GM19238 (cell line): ENCODE data around the gene AP4S1.
"Not testable (repeated sequence)": the region's sequence is repeated elsewhere in the genome, so short reads cannot be mapped to it uniquely, and the experiment has no call there.

Source experiments
- DNase-seq: peaks from one replicate; pipeline ENCODE4 v3.0.0; 2011; ENCODE audit warnings: low spot score; ENCODE audit not compliant: insufficient read length

AP4S1 gene

DNA sequence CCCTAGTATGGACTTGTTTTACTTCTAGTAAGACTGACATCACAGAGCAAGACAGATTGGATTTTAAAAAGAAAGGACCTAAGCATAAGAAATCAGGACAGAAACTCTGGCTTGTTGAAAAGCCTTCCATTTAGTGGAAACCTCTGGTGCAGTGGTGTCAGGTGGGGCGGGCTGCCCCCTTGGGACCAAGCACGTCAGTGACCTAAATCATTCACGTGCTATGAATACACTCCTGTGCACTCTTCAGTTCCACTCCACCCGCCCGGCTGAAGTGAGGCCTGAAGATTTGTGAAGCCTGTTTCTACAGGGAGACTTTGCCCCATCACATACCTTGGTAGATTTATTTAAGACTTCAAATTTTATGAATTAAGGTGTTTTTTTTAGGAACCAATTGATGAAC is 58.9 kb downstream of the AP4S1 start:
- peak; percentile 26 for DNase-seq

DNA sequence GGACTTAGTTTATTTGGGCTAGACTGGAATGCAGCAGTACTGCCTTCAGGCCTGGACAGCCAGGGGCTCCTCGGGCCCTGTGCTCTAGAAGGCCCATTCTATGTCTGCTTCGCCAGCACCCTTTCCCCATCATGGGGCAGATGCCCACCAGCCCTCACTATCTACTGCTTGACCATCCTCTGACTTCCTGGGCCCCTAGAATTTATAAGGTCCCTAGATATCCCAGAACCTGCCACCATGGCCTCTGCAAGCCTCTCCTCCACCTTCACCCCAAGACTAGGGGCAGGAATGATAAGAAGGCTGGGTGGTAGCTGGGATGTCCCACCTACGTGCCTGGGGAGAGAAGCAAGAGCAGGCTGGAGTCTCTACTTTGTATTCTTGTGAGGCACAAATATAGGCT is 59.6 kb downstream of the AP4S1 start:
- DNase-seq = no peak

DNA sequence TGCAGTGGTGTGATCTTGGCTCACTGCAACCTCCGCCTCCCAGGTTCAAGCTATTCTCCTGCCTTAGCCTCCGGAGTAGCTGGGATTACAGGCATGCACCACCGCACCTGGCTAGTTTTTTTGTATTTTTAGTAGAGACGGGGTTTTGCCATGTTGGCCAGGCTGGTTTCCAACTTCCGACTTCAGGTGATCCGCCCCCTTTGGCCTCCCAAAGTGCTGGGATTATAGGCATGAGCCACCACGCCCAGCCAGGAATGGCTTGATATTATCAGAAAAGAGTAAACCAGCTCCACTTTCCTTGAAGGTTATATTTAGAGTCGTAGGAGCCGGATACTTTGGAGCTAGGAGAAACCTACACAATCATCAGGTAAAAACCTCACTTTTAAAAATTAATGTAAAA is 61.0 kb downstream of the AP4S1 start:
- not testable (repeated sequence) for DNase-seq

DNA sequence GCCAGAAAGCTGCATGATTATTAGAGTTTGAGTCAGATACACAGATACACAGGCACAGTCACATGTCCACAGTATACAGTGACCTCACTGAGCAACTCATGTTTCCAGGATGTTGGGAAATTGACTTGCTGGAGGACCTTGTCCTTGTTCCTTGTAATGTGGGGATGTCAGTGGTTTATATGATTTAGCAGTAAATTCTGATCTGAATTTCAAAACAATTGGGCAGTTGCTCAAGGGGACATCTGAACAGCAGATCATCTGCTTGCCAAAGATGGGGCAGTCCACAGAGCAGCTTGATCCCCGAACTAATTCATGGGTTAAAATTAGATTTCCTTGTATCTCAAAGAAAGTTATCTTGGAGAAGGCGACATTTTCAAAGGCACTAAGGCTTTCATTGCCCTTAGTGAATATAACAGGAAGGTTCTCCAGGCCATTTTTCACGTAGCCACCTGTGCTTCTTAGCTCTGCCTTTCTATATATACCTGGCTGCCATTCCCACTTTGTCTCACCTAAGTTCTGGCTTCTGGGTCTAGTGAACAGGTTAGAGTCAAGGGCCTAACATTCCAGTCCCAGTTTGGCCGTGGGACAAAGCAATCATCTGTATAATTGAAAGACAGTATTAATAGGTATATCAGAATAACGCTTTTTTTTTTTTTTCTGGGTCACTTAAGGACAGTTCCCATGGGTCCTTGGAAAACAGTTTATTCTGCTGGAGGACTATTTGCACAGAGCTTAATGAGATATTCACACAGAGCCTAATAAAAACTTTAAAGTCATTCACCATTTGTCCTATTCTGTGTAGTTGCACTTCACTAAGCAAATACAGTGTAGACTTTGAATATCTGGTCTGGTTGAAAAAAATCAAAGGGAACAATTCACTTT is 65.7 kb downstream of the AP4S1 start:
- DNase-seq = no peak

DNA sequence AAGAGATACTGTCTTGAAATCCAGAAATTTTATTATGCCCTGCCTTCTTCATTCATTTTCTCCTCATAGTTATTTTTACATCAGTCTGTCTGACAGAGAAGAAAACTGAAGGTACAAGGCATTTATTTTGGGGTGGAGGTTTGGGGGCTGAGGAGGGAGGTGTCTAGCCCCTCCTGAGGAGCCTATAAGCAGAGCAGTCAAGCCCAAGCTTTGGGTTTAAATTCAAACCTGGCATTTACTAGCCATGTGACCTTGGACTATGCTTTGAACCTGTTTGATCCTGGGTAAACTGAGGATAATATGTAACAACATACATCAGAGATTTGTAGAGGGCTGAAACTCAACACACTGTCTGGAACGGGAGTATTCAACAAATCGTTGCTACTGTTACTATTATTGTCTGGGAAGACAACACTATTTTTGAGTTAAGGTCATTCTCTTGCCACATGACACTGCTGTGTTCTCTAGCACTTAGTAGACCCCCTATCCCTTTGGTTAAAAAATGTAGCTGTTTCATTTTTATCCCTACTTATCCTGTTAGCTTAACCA is 66.8 kb downstream of the AP4S1 start:
- no peak for DNase-seq

DNA sequence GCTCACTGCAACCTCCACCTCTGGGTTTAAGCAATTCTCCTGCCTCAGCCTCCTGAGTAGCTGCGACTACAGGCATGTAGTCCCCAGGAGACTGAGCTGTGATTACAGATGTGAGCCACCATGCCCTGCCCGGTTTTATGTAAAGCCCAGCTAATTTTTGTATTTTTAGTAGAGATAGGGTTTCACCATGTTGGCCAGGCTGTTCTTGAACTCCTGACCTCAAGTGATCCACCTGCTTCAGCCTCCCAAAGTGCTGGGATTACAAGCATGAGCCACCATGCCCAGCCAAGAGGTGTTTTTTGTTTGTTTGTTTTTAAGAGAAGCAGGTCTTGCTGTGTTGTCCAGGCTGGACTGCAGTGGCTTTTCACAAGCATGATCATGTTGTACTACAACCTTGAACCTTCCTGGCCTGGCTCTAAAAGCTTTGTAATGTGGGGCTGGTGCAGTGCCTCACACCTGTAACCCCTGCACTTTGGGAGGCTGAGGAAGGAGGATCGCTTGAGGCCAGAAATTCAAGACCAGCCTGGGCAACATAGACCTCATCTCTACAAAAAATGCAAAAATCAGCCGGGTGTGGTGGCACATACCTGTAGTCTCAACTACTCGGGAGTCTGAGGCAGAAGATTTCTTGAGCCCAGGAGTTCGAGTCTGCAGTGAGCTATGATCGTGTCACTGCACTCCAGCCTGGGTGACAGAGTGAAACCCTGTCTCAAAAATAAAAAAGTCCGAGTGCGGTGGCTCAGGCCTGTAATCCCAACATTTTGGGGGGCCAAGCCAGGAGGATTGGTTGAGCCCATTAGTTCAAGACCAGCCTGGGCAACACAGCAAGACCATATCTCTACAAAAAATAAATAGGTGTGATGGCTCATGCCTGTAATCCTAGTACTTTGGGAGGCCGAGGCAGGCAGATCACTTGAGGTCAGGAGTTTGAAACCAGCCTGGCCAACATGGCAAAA is 68.7 kb downstream of the AP4S1 start:
- DNase-seq = not testable (repeated sequence)

DNA sequence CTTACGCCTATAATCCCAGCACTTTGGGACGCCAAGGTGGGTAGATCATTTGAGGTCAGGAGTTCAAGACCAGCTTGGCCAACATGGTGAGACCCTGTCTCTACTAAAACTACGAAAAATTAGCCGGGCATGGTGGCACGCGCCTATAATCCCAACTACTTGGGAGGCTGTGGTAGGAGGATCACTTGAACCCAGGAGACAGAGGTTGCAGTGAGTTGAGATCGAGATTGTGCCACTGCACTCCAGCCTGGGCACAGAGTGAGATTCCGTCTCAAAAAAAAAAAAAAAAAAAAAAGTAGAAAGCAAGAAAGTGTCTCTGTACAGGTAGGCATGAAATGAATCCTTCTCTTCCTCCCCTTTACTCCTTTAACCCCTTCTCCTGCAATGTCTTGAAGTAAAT is 70.4 kb downstream of the AP4S1 start:
- DNase-seq = not testable (repeated sequence)

DNA sequence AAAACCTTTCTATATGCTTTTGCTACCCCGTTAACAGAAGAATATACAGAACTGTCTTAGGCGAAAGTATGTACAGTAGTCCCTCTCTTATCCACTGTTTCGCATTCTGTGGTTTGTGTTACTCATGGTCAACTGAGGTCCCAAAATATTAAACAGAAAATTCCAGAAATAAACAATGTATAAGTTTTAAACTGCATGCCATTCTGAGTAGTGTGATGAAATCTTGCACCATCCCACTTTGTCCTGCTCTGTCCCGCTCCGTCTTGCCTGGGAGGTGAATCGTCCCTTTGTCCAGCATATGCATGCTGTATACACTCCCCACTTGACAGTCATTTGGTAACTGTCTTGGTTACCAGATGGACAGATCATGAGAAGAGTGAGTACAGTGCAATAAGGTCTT is 70.8 kb downstream of the AP4S1 start:
- DNase-seq = no peak

DNA sequence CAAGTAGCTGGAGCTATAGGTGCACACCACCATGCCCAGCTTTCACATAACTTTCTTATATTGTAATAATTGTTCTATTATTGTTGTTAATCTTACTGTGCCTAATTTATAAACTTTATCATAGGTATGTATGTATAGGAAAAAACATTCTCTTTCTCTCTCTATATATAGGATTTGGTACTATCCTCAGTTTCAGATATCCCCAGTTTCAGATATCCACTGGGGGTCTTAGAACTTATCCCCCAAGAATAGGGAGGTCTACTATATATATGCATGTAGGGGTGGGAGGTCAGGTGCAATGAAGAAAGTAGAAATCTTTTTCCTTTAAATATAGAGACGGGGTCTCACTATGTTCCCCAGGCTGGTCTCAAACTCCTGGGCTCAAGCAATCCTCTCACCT is 71.6 kb downstream of the AP4S1 start:
- DNase-seq = no peak

DNA sequence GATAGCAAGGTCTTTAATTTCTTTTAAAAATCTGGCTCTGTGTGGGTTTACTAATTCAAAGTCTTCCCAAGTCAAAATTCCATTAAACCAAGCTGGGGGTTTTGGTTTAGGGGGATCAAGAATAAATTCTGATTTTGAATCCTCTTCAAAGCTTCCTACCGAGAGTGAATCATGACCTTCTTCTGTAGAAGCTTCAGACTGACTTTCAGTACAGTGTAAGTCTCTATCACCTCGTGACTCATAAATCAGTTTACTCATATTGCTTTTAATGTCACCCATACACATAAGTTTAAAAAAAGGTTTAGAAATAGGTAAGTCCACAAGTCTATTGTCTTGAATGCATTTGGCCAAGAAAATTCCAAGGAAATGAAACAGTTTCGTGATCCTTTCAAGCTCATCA is 81.3 kb downstream of the AP4S1 start:
- no peak for DNase-seq

DNA sequence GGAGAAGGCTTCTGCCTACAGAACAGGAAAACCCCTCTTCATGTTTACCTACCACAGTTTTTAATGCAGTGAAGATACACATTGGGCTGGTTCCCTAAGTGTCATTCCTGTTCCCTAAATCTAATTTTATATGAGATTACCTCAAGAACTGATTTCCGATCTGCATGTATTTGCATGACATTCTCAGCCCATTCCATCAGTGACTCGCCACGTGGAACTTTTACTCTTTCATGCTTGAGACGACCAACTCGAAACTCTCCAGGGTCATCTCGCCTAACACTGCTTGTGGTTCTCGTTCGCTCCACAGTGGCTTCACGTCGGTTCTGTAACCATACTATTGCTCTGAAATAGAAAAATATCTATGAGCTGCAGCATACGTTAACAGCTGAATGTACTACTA is 83.8 kb downstream of the AP4S1 start:
- DNase-seq = no peak

DNA sequence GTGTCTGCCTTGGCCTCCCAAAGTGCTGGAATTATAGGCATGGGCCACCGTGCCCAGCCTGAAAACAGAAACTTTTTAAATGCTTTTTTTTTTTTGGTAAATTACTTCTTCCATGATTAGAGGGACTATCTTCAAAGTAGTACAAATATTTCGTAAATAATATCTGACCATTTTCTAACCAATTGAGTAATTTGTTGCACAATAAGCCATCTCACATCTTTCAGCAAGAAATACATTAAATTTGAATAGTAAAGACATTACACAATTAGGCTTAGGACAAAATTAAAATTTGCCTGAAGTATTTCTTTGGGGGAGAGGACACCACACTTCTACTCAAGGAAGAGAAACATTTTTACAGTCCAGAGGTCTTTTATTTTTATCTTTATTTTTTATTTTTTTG is 85.4 kb downstream of the AP4S1 start:
- DNase-seq = no peak

DNA sequence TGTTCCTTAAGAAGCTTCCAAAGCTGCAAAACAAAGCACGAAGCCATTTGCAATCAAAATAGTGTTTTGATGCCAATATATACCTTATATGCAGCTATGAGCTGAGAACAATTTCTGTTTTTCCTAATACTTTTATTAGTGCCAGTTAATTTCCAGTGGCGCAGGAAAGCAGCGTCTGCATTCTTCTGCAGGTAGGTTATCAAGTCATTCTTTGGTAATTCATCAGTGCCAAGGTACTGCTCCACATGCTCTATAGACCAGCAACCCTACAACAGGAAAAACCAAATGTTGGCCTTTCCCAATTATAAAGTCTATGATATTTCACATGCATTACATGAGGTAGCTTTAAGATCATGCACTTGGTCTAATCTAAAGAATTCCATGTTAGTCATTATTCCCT is 88.3 kb downstream of the AP4S1 start:
- no peak for DNase-seq

DNA sequence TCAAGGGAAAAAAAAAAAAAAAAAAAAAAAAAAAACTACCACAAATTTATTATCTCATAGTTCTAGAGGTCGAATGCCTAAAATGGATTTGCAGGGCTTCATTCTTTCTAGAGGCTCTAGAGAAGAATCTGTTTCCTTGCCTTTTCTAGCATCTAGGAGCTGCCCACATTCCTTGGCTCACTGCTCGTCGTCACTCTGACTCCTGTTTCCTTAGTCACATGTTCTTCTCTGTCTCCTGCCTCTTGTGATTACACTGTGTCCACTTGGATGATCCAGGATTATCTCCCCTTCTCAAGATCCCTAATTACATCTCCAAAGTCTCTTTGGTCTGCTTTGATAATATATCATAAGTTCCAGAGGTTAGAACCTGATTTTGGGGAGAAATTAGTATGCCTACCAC is 93.4 kb downstream of the AP4S1 start:
- no peak for DNase-seq

DNA sequence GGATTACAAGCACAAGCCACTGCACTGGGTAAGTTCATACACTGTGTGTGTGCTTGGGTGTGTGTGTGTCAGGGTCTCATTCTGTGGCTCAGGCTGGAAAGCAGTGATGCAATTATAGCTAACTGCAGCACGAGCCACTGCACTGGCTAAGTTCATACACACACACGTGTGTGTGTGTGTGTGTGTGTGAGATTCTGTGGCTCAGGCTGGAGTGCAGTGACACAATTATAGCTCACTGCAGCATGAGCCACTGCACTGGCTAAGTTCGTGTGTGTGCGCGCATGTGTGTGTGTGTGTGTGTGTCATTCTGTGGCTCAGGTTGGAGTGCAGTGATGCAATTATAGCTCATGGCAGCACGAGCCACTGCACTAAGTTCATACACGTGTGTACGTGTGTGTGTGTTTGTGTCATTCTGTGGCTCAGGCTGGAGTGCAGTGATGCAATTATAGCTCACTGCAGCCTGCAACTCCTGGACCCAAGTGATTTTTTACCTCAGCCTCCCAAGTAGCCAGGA is 96.7 kb downstream of the AP4S1 start:
- DNase-seq = no peak

DNA sequence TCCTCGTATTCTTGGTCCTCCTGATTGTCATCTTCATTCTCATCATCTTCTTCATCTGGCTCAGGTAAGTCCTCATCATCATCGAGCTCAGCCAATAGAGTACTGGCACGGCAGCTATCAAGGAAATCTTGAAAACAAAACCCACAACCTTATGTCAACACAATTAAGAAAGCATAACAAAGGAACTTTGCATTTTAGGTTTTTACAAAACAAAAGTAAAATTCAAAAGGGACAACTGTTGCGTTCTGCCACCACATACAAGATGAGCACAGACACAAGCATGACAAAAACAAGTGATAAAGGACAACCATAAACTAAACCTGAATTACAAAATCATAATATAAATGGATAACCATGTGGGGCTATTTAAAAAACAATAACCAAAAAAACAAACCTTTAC is 97.5 kb downstream of the AP4S1 start:
- no peak for DNase-seq

DNA sequence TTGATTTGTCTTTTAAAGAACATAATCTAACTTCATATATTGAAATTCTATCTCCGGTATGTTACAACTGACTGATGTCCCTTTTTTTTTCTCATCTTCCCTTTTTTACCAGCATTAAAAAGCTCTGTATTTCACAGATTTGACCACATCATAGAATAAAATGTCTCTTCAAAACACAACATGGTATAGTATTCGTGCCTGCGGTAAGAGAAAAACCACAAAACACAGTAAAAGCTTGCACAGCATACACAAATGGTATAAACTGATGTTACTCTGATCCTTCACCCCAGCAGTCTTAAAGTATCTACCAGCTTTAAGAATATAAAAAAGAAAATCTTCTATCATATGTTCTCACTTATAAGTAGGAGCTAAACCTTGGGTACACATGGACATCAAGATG is 98.7 kb downstream of the AP4S1 start:
- DNase-seq = no peak

DNA sequence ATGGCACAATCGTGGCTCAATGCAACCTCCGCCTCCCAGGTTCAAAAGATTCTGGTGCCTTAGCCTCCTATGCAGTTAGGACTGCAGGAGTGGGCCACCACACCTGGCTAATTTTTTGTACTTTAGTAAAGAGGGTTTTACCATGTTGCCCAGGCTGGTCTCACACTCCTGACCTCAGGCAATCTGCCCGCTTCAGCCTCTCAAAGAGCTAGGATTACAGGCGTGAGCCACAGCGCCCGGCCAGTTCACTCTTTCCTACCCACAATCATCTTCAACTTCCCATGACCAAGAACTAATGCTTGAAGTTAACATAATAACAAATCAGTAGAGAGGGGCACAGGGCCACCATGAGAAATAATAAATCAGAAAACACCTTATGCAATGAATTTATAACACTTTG is 99.8 kb downstream of the AP4S1 start:
- no peak for DNase-seq

DNA sequence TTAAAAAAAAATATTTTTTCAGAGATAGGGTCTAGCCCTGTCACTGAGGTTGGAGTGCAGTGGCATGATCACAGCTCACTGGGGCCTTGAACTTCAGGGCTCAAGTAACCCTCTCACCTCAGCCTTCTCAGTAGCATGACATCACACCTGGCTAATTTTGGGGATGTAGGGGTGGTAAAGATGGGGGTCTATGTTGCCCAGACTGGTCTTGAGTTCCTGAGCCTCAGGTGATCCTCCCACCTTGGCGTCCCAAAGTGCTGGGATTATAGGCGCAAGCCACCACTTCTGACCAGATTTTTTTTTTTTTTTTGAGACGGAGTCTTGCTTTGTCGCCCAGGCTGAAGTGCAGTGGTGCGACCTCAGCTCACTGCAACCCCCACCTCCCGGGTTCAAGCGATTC is 101.2 kb downstream of the AP4S1 start:
- DNase-seq = no peak

DNA sequence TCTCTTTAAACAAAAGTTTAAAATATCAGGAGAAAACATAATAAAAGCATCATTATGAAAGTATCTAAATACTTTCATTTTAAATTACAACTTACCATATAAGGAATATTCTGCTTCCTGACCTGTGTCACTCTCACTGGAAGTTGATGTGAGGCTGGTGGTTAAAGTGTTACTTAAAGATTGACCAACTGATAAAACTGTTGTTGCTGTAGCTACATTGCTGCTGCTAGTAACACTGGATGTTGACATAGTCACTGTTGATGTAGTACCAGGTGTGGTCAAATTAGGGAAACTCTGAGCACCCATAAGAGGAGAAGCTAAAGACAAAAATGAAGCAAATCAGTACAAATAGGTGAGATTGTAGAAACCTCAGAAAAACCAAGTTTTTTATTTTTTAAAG is 102.2 kb downstream of the AP4S1 start:
- no peak for DNase-seq

DNA sequence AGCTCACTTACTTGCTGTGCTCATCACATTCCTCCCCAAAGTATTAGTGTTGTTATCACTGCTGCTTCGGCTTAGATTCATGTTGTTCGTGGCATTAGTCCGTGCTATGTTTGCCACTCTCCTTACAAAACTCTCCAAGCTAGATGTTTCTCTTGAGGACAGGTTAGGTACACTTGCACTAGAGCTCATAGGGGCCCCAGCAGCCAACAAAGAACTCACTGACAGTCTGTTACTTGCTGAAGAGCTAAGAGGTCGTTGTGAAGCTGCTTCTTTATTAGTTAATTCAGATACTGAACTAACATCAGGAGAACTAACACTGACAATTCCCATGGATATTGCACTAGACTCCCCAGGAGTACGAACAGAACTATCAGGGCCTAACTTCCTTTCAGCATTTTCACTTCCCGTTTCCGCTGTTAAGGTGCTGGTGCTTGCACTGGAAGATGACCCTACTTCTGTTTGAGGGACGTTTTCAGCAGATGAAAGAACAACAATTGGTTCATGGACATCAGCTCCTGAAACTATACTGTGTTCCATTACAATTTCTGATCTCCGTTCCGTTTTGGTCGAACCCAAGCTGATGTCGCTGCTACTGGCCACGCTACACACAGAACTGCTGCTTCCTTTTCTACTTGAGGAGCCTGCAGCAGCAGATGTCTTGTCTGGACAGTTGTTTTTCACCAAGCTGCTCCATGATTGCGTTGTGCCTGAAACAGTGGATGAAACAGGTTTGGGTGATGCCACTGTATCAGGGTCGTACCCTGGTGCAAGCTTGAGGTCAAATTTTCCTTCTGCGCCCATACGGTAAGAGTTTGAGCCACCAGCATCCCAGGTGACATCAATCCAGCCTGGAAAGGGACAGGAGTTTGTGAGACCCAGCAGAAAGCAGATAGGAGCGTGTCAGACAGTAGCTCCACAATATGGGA is 103.4 kb downstream of the AP4S1 start:
- no peak for DNase-seq
